Measurements from ENCODE around the gene STON2.

STON2 gene

DNA sequence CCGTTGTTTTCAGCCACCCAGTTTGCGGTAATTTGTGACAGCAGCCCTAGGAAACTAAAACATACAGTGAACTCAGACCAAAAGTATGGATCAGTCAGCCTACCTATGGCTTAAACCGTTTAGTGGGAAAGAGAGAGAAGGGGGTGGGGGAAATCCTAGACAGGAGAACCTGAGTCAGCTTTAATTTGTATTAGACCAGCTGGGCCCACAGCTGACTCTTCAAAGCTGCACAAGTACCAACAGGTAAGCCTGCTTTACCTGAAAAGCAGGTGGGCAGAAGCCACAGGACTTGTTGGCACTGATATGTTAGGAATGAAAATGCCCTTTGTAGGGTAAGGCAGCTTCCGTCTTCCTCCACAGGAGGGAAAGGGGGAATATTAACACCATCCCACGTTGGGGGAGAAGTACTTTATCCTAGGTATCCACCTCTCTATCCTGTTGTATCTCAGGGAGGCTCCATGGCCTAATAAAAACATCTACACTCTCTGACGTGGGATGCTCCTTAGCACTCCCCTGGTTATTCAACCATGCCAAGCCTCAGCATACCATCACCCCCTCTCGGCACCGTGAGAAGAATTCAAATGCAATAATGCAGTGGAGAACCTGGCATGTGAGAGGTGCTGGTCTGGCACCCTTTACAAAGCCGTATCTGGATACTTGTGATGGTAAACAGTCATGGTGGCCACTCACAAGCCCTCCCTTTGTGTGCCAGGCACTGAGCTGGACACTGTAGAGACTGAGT is 70.3 kb downstream of the STON2 start:
- DNase-seq: no peak

DNA sequence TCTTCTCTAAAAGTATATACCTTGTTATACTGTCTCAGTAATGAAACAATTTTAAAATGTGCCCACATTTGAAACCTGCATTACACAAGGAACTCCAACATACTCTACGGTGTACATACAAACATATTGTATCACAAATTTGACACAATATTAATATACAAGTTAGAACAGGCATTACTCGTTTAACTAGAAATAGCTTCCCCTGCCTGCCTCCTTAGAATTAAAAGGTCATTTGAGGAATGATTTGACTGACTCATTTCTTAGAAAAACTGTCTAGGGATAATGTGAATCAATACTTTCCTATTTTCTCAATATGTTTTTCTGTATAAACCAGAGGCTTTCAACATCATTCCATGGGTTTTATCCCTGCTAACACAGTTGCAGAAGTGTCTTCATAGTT is 73.7 kb downstream of the STON2 start:
- no peak for DNase-seq

DNA sequence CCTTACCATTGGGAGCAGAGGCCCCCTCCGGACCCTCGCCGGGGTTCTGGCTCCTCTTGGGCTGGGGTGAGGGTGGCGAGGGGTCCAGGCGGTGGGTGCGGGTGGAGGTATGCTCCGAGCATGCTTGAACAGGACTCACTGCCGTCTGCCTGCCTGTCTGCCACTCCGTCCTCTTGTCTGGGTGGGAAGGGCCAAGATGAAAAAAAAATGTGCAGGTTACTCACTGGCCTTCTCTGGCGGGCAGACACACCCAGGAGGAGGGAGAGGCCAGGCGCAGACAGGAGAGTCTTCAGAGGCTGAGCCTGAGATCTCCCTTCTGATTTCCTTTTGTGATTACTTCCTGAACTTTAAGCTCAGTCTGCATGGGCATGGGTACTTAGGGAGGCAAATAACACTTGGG is 76.1 kb downstream of the STON2 start:
- DNase-seq: no peak

DNA sequence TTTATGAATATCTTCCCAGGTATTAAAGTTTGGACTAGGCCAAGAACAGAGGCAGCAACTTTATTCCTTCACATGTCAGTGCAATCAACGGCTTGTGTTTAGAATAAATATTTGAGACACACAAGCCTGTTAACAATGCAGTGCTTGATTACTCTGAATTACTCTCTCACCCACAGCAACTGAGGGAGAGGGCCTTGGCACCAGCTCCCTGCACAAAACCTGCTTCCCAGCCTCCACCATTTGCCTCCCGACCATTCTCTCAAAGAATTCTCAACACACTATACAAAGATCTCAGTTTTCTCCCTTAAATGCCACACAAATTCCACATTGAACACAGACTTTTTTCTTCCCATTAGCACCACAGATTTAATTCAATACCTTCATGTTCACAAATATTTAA is 77.0 kb downstream of the STON2 start:
- DNase-seq: no peak

DNA sequence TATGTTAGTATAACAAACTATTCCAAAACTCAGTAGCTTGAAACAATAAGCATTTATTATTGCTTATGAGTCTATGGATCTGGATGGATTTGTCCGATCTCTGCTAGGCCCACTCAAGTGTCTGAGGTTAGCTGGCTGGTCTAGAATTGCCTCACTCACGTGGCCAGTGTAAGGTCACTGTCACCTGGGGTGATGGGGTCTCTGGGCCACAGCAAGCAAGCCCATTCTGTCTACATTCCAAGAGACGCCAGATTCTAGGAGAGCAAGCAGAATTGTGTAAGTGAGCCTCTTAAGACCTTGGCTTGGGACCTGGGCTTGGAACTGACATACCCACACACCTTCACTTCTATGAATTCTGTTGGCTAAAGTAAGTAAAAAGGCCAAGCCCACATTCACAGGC is 80.2 kb downstream of the STON2 start:
- no peak for DNase-seq

DNA sequence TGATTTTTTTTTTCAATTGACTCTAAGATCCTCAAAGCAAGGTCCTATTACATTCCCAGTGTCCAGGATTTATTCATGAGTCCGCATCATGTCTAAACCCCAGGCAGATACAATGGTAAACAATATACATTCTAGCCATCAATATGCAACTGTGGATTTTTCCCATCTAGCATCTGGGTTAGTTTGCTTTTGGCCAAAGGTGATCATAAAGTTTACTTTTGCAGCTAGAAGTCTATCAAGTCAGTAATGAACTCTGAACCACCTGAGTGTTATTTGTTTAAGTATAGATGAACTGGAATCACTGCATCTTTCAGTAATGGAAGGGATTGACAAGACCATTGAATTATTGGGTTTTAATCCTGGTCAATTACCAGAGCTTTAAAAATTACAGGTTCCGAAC is 80.8 kb downstream of the STON2 start:
- no peak for DNase-seq

DNA sequence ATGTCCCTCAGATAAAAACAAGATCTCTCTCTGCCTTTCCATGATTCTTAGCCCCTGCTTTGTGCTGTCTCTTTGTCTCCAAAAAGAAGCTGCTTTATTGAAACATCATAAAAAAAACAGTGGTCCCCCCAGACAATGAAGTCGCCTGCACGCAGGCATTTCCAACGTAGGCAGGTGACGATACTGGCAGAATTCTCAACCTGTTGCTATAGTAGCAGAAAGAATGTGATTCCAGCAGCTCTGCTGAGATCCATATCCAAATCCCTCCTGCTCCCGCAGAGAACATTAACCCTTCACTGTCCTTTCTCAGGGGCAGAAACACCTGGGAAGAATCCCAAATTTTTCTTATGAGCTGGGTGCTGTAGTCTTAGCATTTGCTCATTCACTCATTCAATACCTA is 84.8 kb downstream of the STON2 start:
- no peak for DNase-seq

DNA sequence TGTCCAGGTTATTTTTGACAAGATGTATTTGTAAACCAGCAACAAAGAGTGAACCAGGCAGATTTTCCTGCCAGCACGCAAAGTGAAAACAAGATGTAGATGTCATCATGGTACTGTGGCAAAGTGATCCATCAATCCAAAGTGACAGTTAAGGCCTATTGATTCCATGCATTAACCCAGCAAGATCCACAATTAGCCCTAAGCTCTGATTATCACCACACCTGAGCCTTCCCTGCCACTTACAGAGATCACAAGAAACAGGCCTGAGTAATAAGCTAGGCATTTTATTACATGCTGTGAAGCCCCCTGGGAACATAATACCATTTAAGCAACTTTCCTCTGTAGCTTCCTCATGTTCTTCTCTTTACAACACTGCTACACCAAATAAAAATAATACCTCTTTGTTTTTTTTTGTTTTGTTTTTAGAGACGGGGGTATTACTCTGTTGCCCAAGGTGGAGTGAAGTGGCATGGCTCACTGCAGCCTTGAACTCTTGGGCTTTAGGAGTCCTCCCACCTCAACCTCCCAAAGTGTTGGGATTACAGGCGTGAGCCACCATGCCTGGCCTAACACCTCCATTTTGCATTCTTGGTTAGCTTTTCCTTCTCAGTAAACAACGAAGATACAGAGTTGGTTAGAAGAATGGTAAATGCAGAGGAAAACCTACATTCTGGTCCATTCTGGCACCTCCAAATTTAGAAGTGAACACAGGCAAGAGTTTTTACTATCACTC is 85.5 kb downstream of the STON2 start:
- DNase-seq: no peak

DNA sequence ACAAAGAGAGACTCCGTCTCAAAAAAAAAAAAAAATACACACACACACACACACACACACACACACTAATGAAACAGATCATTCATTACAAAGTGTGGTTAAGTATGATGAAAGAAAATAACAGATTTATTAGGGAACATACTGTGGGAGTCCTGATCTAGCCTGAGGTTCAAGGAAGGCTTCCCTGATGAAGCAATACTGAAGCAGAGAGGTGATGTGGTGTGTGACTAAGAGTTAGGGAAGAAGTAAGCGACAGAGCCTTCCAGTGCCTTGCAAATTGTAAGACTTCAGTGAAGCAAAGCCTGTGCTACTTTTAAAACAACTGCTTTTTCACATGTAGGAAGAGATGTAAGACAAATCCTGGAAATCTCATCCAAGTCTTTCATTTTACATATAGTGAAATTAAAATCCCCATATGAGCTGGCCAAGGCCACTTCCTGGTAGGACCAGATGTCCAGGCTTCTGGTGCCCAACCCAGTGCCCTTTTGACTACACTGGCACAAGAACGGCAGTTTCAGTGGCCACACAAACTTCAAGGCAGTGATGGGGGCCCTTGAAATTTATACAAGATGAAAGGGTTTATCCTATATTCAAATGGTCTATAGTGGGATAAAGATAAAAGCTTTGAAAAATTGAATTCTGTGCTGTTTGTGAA is 86.2 kb downstream of the STON2 start:
- DNase-seq: no peak

DNA sequence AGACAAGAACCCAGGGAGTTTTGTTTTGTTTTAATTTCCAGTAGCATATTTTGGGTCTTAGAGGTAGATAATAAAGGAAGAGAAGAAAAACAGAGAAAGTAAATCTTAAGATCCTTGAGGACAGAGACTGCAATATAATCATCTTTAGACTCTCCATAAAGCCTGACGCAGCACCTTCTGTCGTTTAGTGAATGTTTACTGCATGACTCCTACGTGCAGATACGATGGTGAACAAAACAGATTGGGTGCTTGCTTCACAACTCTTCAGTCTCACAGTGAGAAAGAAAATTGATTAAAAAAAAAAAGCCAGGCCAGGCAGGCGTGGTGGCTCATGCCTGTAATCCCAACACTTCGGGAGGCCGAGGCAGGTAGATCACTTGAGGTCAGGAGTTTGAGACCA is 86.9 kb downstream of the STON2 start:
- DNase-seq: no peak

DNA sequence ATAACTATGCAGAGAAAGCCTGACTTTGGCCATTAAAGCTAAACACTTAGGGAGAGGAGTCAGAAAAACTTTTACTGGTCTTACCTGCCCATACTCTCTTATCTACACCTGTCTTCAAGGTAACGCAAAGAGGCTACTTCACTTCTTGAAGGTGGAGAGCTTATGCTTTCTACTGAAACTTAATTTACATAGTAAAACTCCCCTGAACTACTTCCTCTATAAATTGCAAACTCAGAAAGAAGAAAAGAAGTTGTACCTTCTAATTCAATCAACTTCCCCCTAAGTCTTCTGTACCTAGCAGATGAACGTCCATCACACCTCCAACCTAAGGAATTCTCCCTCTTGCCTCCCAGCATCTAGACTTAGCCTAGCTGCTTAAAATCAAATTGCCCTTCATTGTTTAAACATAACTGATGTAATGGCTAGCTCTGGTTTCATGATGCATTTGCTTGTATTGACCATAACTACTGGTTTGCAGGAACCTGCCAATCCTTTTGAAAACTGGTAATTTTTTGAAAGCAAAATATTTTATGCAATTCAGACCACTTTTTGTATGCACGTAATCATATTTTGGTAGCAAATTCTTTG is 87.7 kb downstream of the STON2 start:
- DNase-seq: no peak

DNA sequence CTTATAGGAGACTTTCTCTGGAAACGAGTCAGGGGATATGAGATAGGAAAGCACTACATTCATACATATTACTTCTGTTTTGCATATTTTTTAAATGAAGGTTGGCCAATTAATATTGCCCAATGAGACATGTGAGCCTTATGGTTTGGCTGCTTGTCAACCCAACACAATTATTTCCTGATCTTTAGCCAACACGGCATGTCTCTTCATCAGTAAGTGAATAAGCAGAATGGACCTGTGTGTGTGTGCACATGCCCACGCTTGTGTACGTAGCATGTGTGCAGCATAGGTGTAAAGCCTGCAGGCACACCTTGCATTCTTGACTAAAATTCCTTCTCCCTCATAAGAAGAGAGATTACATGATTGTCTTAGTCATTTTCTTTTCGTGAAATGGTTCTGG is 88.3 kb downstream of the STON2 start:
- no peak for DNase-seq

DNA sequence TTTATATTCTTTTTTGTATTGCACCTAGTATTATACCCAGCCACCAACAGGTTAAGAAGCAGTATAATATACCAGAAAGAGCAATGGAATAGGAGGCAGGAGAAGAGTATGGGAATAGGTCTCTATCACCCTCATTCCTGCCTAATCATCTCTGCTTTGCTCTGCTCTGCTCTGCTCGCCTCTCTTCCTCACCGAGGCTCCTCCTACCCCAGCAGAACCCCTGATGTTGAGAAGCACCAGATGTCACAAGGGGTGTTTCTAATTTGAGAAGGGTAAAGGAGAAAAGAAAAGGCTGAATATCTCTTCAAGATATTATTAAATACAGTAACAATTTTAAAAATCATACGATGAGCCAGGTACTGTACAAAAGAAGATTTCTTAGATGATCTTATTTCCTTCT is 89.0 kb downstream of the STON2 start:
- no peak for DNase-seq

DNA sequence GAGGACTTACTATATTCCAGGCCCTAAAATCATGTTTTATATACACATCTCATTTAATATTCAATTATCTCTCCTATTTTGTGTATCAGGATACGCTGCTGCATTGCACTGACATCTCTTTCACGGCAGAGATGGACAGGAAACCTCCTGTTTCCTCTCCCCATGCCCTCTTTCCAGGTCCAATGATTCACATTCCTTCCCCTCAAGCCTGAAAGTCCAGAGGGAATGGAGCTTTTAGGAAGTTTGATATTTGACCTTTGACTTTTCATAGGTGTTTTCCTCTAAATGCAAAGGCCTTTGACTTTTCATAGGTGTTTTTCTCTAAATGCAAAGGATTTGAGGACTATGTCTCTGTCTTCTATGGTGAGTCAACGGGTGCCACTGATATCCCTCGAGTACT is 89.5 kb downstream of the STON2 start:
- no peak for DNase-seq

DNA sequence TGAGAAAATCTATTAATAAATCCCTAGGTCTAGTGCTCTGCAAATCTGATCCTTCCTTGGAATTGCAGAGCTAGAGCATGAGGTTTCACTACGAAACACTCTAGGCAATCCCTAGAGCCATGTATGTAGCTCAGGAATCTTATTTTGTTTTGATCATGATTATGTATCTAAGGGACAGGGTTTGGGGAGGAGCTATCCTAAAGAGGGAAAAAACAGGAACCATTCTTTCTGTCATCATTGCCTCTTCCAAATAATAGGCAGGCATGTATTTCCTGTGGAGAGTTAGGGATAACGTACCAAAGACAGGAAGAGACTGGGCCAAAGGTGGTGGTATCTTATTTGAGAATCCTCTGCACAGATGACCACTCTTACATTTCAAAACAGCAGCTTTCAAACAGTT is 90.6 kb downstream of the STON2 start:
- no peak for DNase-seq

DNA sequence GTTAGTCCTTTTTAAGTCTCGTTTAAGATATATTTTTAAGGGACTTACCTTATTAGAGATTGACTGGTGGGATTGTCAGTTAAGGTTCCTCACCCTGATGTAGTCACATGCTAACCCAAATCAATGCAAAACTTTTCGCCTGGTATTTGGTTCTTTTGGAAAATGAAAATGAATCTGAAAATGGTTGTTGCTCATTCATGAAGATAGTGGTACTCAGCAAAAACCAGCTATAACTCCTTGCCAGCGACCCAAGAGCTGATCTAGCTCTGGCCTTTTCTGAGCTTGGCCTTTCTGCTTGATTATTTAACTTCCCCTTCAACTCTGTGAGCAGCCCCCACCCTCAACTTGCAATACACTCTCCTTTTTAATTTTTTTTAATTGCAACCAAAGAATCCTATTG is 94.4 kb downstream of the STON2 start:
- DNase-seq: no peak

DNA sequence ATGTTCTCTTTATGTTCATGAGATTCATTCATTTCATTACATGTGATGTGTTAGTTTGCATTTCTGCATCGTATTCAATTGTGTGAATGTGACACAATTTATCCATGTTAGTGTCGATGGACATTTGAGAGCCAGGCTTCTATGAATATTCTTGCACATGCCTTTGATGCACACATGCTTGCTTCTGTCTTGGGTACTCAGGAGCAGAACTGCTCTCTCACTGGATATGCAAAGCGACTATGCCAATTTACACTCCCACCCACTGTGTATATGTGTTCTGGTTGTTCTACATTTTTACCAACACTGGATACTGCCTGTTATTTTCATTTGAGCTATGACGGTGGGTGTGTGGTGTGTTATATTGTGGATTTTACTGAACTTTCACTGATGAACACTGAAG is 95.1 kb downstream of the STON2 start:
- DNase-seq: no peak

DNA sequence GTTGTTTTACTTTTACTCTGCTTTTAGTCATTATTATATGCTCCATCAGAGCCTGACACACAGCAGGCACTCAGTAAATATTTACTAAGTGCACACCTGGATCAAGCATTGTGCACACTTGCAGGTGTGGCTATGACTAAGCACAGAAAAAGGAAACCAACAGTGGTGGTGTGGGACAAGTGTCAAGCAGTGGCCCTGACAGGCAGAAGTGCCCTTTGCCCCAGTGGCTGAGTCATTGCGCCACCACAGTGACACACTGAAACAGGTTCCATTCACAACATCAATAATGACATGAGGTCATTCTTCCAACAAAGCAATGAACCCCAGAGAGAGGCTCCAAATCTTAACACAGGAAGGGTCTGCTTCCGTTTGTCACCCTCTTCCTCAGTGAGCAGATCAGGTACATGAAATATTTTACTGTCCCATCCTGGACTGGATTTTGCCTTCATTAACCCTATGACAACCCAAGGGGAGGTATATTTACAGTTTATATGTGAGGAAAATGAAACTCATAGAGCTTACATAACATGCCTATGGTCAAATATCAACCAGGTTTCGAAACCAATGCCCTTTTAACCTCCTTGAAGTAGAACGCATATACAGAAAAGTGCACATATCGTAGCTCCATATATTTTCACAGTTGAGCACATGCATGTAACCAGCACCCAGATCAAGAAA is 96.7 kb downstream of the STON2 start:
- no peak for DNase-seq

DNA sequence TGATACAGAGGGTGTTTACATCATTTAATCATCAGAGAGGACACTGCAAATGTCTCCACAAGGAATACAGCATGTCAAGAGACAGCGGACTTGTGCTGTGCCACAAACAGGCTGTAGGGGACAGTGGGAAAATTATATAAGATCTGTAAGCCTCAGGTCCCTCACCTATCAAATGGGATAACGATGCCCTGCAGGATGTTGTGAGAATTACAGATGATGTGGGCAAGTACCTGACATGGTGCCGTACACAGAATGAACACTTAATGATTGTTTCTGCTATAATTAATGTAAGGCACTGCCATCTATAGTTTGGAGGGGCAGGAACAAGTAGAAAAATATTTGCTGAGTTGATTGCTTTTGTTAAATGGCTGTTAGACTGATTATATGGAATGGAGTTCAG is 97.5 kb downstream of the STON2 start:
- DNase-seq: no peak

DNA sequence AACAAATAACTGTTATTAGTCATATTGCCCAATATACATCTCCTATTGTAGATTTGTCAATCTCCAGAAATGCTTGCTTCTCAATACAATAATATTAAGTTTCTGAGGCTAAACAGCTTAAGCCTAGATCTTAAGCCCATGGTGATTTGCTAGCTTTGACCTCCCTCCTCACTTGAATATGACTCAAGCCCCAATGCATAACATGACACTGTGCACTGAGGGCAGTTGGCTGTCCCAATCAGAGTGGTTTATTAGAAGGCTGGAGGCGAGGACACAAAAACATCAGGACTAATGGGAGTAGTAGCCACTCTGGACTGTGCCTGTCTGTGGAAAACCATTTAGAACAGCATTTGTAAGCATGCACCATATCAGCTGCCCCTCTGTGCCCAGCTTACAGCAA is 98.3 kb downstream of the STON2 start:
- DNase-seq: no peak

DNA sequence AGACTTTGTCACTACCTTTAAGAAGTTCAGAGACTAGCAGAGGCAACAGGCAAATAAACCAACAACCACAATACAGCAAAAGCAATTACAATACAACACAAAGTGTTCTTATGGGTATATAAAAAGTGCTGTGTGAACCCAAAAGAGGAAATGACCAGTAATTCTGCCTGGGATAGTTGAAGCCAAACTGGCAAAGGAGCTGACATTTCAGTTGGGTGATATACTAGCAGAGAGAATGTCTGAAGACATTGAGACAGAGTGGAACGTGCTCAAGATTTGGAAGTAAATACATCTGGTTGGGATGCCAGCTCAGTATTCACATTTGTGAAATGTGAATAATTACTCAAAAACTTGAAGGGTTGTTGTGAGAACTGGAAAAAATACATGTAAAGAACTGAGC is 98.8 kb downstream of the STON2 start:
- no peak for DNase-seq

DNA sequence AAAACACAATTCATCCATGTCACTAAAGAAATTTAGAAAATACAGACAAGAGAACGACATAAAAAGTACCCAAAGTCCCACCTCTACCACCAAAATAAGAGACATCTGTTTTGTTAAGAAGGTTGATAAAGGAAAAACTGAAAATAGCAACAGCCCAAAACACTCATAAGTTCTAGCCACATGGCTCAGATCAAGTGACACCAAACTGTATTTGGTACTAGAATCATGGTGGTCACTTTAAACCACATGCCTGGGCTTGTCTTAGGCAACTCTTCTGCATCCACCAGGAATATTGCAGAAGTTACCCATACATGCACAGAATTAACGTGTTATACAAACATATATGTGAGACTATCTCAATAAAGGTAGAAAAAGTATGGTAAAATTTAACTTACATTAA is 101.2 kb downstream of the STON2 start:
- DNase-seq: no peak

DNA sequence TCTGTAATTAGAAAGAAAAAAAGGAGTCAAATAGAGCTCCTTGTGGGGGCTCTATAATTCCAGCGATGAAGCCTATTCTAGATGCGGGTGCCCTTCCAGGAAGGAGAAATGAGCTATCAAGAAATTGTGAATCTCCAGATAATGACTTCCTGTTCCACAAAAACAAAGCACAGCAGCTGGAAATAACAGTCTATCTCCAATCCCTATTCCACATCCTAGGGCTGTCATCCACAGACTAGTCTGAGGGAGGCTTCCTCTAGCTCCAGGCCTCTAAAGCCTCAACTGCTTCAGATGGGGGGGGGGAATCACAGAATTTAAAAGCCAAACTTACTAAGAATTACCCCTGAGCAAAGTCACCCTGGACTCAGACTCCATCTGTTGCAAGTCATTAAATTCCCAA is 102.0 kb downstream of the STON2 start:
- no peak for DNase-seq
